MM.1S (cell line): Measurements from ENCODE around the gene YPEL1.

Source experiments
- EZH2 ChIP-seq: fragments of 300-600 bp; sonication (generic); optimal IDR thresholded peaks from 2 replicates; pipeline ENCODE3; 2017; ENCODE audit warnings: low read depth, mild to moderate bottlenecking, antibody characterized with exemption, low read length, mixed read lengths
- EZH2phosphoT487 ChIP-seq: fragments of 300-600 bp; sonication (generic); IDR thresholded peaks from 2 replicates; pipeline ENCODE4 v1.6.1; 2018; ENCODE audit warnings: antibody characterized with exemption, low read length
- TF ChIP-seq, protein P1 (sequence below): fragments of 300-600 bp; sonication (generic); IDR thresholded peaks from 2 replicates; pipeline ENCODE4 v1.5.1; 2016; ENCODE audit warnings: antibody characterized with exemption, low read length, mixed read lengths

DNA sequence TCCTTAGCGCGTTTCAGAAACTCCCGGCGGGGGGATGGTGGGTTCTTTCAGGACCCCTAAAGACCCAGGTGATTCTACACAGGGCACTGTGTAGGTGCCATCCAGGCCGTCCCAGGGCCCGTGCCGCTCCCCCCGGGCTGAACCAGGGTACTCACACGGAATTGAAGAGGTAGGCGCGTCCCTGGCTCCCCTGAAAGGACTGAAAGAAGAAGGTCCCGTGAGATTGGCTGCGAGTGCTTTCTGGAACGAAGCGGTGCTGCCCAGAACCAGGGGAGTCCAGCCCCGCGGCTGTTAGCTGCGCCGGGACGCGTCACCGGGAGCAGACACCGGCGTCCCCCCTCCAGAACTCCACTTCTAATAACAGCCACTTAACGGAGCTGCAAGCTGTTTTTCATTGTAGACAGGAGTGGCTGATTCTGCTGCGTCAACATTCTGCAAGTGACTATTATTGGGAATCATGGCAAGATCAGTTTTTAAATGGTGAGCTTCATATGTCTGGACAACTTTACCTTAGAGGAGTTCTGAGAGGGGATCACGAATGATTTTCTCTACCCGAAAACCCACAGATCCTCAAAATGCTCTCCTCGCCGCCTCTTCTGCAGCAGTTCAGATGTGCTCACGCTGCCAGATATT lies 31.8 kb downstream of the YPEL1 start:
- TF ChIP-seq, protein P1, sequence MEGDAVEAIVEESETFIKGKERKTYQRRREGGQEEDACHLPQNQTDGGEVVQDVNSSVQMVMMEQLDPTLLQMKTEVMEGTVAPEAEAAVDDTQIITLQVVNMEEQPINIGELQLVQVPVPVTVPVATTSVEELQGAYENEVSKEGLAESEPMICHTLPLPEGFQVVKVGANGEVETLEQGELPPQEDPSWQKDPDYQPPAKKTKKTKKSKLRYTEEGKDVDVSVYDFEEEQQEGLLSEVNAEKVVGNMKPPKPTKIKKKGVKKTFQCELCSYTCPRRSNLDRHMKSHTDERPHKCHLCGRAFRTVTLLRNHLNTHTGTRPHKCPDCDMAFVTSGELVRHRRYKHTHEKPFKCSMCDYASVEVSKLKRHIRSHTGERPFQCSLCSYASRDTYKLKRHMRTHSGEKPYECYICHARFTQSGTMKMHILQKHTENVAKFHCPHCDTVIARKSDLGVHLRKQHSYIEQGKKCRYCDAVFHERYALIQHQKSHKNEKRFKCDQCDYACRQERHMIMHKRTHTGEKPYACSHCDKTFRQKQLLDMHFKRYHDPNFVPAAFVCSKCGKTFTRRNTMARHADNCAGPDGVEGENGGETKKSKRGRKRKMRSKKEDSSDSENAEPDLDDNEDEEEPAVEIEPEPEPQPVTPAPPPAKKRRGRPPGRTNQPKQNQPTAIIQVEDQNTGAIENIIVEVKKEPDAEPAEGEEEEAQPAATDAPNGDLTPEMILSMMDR: no peak
- no peak for TF ChIP-seq EZH2
- no peak for TF ChIP-seq EZH2phosphoT487
